ENCODE data around the gene CLMP.
"Not testable (repeated sequence)": the region's sequence is repeated elsewhere in the genome, so short reads cannot be mapped to it uniquely, and the experiment has no call there.

CLMP gene

DNA sequence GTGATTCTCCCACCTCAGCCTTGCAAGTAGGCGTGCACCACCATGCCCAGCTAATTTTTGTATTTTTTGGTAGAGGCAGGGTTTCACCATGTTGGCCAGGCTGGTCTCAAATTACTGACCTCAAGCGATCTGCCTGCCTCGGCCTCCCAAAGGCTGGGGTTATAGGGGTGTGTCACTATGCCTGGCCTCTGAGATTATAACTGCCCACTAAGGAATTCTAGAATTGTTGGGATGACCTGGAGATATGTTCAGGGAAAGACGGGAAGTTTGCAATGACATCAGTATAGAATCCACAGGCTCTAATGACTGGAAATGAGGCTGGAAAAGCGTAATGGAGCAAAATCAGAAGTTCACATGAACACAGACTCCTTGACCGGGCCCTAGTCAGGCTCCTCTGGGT, 62.2 kb downstream of the CLMP start:
- no peak for DNase-seq (ENCODE audit: low read depth)

GRCh38 chr11:123132034-123132766, 62.8 kb downstream of the CLMP start:
- not testable (repeated sequence) for DNase-seq (ENCODE audit: low read depth)

DNA sequence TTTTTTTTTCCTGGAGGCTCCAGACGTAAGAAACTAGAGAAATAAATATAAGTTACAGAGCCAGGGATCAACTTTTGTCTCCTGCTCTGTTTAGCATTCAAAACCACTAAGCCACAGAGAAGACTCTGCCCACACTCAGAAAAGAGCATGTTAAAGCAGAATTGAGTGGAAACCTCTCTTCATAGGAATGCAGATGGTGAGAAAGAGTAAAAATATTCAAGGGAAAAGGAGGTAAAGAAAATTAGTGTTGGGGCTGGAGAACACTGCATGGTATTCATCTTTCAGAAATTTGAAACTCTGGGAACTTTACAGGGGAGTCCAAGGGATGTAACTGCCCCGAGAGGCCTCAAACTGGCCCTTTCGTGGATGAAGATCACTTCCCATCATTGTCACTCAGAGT, 65.1 kb downstream of the CLMP start:
- DNase-seq (ENCODE audit: low read depth), result peak; percentile 55

GRCh38 chr11:123125169-123125568, 69.9 kb downstream of the CLMP start:
- no peak for DNase-seq (ENCODE audit: low read depth)

DNA sequence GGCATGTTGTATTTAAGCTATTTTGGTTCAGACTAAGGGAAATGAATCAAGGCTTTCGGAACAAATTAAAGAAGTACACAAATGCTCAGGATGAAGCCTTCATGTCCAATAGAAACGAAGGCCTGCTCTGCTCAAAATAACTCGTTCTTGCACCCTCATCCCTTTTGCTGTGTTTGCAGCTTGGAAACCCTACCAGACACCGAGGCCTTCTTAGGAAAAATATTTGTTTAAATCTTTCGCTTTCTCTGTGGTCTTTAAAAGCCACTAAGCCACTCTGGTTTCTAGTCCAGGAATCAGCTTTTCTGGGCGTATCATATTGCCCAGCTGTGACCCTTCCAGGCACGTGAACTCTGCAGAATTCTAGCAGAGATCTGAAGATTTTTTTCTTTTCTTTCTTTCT, 72.2 kb downstream of the CLMP start:
- DNase-seq (ENCODE audit: low read depth), result no peak

GRCh38 chr11:123122341-123122740, 72.7 kb downstream of the CLMP start:
- DNase-seq (ENCODE audit: low read depth), result no peak

DNA sequence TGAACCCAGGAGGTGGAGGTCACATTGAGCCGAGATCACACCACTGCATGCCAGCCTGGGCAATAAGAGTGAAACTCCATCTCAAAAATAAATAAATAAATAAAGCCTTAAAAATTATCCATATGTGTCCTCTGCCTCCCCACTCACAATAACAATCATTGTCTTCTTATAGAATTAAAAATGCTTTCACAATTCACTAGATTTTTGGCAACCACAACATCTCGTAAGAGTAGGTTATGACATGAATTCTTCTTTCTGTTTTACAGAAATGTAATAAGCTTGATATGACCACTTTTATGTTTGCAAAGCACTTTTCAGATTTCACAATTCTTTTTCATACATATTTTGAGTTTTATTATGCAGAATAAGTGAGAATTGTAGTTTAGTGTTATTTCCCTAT, 78.6 kb downstream of the CLMP start:
- no peak for DNase-seq (ENCODE audit: low read depth)

GRCh38 chr11:123111465-123111864, 83.6 kb downstream of the CLMP start:
- DNase-seq (ENCODE audit: low read depth), result no peak

- no peak for DNase-seq (ENCODE audit: low read depth)
These were observed 84.7 kb downstream of the CLMP start for GRCh38 chr11:123110397-123110796.

DNA sequence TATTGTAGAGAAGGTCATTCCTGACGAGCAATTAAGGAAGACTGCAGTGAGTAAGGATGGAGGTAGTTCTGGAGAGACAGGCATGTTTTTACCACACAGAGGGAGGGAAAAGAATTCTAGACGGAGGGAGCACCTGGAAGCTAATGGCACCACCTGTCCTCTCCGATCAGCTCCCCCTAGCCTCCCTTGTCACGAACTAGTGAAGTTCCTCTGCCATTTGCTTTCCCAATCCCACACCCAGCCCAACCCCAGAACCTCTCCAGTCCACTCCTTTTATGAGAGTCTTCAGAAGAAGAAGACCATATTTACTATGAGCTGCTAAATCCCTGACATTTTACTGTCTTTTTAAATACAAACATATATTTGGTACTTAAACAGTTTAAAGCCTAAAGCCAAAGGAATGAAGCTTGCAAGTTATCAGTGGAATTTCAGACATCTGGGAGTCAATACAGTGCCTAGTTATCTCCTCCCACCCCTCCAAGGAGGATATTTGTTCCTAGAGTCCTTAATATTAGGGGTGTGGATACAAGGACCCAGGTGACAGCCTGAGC, 87.0 kb downstream of the CLMP start:
- DNase-seq (ENCODE audit: low read depth), result no peak

DNA sequence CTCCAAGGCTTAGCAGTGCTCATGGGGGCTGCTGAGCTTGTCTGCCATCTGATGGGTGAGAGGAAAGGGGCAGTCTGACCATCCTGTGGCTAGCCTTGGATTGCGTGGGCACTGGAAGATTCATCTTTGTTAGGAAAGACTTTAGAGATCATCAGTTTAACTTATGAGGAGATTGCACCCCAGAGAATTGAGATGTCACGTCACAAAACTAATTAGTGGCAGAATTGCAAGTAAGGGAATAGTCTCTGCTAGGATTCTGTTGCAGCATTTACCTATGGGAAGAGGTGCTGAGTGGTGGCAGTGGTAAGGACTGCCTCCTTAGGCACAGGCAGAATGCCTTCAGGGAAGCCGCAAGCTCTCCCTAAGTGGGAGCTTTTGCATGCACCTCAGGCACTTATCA, 90.4 kb downstream of the CLMP start:
- DNase-seq (ENCODE audit: low read depth), result no peak

DNA sequence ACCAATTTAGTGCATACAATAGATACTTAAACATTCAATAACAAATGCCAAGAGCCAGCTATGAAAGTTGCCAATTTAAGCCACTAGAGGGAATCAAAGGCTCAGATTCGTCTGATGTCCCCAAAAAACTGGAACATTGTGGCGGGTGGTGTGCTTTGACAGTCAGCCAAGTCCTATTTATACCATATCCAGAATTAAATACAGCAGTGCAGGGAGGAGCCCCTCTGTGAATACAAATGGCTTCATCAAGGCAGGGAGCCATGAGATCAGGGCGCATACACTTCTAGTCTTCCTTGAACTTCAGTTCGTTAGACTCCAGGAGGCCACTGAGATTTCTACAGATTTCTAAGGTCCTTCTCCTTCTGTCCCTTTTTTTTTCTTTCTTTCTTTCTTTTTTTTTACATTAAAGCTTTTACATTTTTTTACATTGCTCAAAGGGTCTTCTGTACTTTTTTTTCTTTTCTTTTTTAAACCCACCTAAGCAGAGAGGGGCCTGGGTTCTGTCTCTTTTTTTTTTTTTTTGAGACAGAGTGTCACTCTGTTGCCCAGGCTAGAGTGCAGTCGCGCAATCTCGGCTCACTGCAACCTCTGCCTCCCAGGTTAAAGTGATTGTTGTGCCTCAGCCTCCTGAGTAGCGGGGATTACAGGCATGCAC, 91.6 kb downstream of the CLMP start:
- no peak for DNase-seq (ENCODE audit: low read depth)

GRCh38 chr11:123100379-123101085, 94.5 kb downstream of the CLMP start:
- no peak for DNase-seq (ENCODE audit: low read depth)

GRCh38 chr11:123098990-123099389, 96.1 kb downstream of the CLMP start:
- no peak for DNase-seq (ENCODE audit: low read depth)

DNA sequence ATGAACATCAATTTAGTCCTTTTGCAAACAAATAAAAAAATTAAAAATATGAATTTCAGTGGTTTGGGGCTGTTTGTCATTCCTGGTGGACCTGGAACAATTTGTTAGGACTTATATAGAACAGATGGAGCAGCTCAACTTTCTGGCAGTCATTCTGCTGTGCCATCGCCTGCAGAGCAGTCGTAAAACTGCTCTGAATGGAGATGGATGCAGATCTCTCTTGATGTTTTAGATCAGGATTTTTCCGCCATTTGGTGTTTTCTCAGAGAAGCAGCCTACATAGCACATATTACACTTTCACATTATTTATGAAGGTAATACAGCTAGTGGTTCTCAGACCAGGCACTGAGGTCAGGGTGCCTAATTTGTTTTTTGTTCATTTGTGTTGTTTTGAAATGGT, 101.3 kb downstream of the CLMP start:
- DNase-seq (ENCODE audit: low read depth), result no peak

DNA sequence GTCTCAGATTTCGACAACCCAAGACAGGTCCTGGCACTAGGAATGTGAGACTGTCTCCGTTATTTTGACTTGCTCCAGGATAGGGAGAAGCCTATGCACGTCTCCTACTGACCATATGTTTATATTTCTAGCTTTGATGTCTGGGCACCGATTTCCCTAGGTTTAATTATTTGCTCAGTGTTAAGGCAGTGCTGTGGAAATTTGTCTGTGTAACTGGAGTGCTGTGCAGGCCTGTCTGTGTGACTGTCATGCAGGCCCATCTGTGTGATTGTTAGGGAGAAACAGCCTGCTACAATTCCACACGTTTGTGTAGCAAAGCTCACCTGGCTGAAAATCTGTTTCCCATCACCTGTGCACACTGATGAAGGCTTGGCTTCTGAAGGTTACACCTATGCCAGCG, 103.5 kb downstream of the CLMP start:
- no peak for DNase-seq (ENCODE audit: low read depth)

GRCh38 chr11:123090168-123090567, 104.9 kb downstream of the CLMP start:
- DNase-seq (ENCODE audit: low read depth), result not testable (repeated sequence)

DNA sequence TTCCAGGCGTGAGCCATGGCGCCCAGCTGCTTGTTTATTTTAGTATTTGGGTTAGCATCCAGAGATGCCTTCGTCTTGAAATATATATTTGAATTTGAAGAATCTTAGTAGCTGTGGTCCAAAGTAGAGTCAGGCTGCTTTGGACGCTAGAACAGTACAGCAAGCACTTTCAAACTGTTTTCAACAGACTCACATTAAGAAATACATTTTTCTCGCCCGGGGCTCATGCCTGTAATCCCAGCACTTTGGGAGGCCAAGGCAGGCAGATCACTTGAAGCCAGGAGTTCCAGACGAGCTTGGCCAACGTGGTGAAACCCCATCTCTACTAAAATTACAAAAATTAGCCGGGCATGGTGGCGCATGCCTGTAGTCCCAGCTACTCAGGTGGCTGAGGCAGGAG, 106.2 kb downstream of the CLMP start:
- DNase-seq (ENCODE audit: low read depth), result not testable (repeated sequence)

- DNase-seq (ENCODE audit: low read depth), result not testable (repeated sequence)
These were observed 107.4 kb downstream of the CLMP start for GRCh38 chr11:123087657-123088056.

- DNase-seq (ENCODE audit: low read depth), result no peak
These were observed 108.7 kb downstream of the CLMP start for GRCh38 chr11:123086305-123086704.

- DNase-seq (ENCODE audit: low read depth), result no peak
These were observed 109.6 kb downstream of the CLMP start for GRCh38 chr11:123085497-123085896.

DNA sequence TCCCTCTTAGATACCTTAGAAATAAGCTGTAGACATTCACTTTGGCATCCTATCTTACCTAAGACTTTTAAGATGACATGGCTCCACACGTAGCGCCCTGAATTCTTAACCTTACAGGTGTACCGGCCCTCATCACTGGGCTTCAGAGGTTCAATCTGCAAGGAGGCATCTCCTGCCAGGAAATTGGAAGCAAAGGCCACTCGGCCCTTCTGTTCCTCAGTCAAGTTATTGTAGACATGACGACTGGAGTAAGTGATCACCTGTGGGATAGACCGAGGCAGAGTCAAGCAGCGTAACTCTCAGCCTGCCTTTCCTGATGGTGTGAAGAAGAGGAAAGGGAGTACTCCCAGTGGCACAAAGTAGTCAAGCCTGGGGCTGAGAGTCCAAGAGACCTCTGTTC, 110.6 kb downstream of the CLMP start:
- DNase-seq (ENCODE audit: low read depth), result no peak

- DNase-seq (ENCODE audit: low read depth), result peak; percentile 95
These were observed 111.4 kb downstream of the CLMP start for GRCh38 chr11:123083623-123084029.
